Stimulated activated CD8-positive, alpha-beta memory T cell treated with anti-CD3 and anti-CD28 coated beads, Interleukin-4, amount 100 ng/mL, for 1 hour (primary cell): ENCODE measurements around the gene NEK11.

Experiments
- DNase-seq, 2 donors: peaks; one replicate each; pipeline ENCODE4 v3.0.0-alpha.2; 2020; ENCODE audit warnings: low read depth in 2 of 2, low spot score in 1 of 2

NEK11 gene

GRCh38 chr3:131223373-131224289, 197.0 kb downstream of the NEK11 start:
- DNase-seq, result no peak

GRCh38 chr3:131224886-131225550, 198.3 kb downstream of the NEK11 start:
- DNase-seq, result no peak

GRCh38 chr3:131228522-131228921, 201.8 kb downstream of the NEK11 start:
- no peak for DNase-seq

GRCh38 chr3:131231710-131232389, 205.2 kb downstream of the NEK11 start:
- no peak for DNase-seq

- DNase-seq, result no peak
Observed at GRCh38 chr3:131232711-131233267, 206.1 kb downstream of the NEK11 start.

- no peak for DNase-seq
Observed at GRCh38 chr3:131233900-131234668, 207.4 kb downstream of the NEK11 start.

- no peak for DNase-seq
Observed at GRCh38 chr3:131236421-131236820, 209.7 kb downstream of the NEK11 start.

GRCh38 chr3:131238496-131238895, 211.8 kb downstream of the NEK11 start:
- no peak for DNase-seq

GRCh38 chr3:131239267-131239666, 212.6 kb downstream of the NEK11 start:
- DNase-seq, result no peak

- DNase-seq, result no peak
Observed at GRCh38 chr3:131242201-131242600, 215.5 kb downstream of the NEK11 start.

GRCh38 chr3:131250466-131250865, 223.8 kb downstream of the NEK11 start:
- DNase-seq, result no peak

- no peak for DNase-seq
Observed at GRCh38 chr3:131260525-131260924, 233.8 kb downstream of the NEK11 start.

GRCh38 chr3:131261104-131261503, 234.4 kb downstream of the NEK11 start:
- DNase-seq, result no peak

GRCh38 chr3:131275556-131275955, 248.9 kb downstream of the NEK11 start:
- DNase-seq, result no peak

GRCh38 chr3:131277836-131278497, 251.3 kb downstream of the NEK11 start:
- no peak for DNase-seq

- DNase-seq, result no peak
Observed at GRCh38 chr3:131279577-131279976, 252.9 kb downstream of the NEK11 start.

- no peak for DNase-seq
Observed at GRCh38 chr3:131282379-131282778, 255.7 kb downstream of the NEK11 start.

- DNase-seq, result no peak
Observed at GRCh38 chr3:131282967-131283366, 256.3 kb downstream of the NEK11 start.

GRCh38 chr3:131283862-131284261, 257.2 kb downstream of the NEK11 start:
- DNase-seq, result no peak

- no peak for DNase-seq
Observed at GRCh38 chr3:131284302-131284701, 257.6 kb downstream of the NEK11 start.
